HepG2 (cell line): ENCODE measurements around the gene RAB23. TPM values are rescaled to one million over a fixed set of nuclear protein-coding genes. Genes with fewer than 3 reads are reported as not detected.

ENCODE experiments used
- CENPT ChIP-seq: sonication (generic); formaldehyde crosslinking; IDR thresholded peaks from 2 replicates; pipeline ENCODE4 v1.8.0; 2022; ENCODE audit warnings: low read depth, mild to moderate bottlenecking, moderate library complexity, missing genetic modification reagents
- MTA3 ChIP-seq: sonication (generic); formaldehyde crosslinking; IDR thresholded peaks from 2 replicates; pipeline ENCODE4 v1.4.0; 2020; ENCODE audit warnings: missing genetic modification reagents
- PAF1 ChIP-seq: IDR thresholded peaks from 2 replicates; pipeline ENCODE4 v1.6.1; 2016; ENCODE audit warnings: missing genetic modification reagents, missing compliant biosample characterization
- RCOR2 ChIP-seq: IDR thresholded peaks from 2 replicates; pipeline ENCODE4 v1.6.1; 2016; ENCODE audit warnings: missing biosample characterization, missing genetic modification reagents
- TOPORS ChIP-seq: sonication (generic); formaldehyde crosslinking; IDR thresholded peaks from 2 replicates; pipeline ENCODE4 v1.8.0; 2023; ENCODE audit warnings: mild to moderate bottlenecking, missing genetic modification reagents
- ZIK1 ChIP-seq: sonication (generic); formaldehyde crosslinking; IDR thresholded peaks from 2 replicates; pipeline ENCODE4 v1.5.0; 2020; ENCODE audit warnings: mild to moderate bottlenecking, low read depth, missing genetic modification reagents, borderline replicate concordance
- polyA plus RNA-seq, 8 experiments: library from polyadenylated mRNA; depleted of rRNA in 3 of 8; stranded (reverse) in 7 of 8; unstranded in 1 of 8; fragments of >200 nt; fragmentation: Illumina TruSeq in 4 of 8; extraction: Trizol in 4 of 8; gene quantifications; 2 replicates each; pipeline versions ENCODE4 v1.2.1 to v1.2.3, GENCODE V29; 2011 to 2016; ENCODE audit warnings: low read depth in 4 of 8, missing spikeins in 1 of 8, mixed read lengths in 1 of 8; ENCODE audit not compliant: insufficient read depth in 1 of 8
- total RNA-seq, 5 experiments: library from RNA; depleted of rRNA; stranded (reverse); fragments of >200 nt; fragmentation: Illumina TruSeq; extraction: Trizol; gene quantifications; 2 replicates each; pipeline ENCODE4 v1.2.3, GENCODE V29; 2016; ENCODE audit warnings: low read depth in 1 of 5
- TF ChIP-seq, protein P1 (sequence below): sonication (generic); formaldehyde crosslinking; IDR thresholded peaks from 2 replicates; pipeline ENCODE4 v1.8.1; 2022; ENCODE audit warnings: low read depth, mild to moderate bottlenecking, missing genetic modification reagents
- TF ChIP-seq, protein P2 (sequence below): sonication (generic); formaldehyde crosslinking; IDR thresholded peaks from 2 replicates; pipeline ENCODE4 v1.4.0; 2020; ENCODE audit warnings: missing genetic modification reagents, borderline replicate concordance

RAB23 gene
- total and polyA plus RNA-seq, 2 of the 13 experiments (the other 11 are each of a cell fraction or from before 2014, with no cell fraction given) = 5.5 to 16.4 TPM

DNA sequence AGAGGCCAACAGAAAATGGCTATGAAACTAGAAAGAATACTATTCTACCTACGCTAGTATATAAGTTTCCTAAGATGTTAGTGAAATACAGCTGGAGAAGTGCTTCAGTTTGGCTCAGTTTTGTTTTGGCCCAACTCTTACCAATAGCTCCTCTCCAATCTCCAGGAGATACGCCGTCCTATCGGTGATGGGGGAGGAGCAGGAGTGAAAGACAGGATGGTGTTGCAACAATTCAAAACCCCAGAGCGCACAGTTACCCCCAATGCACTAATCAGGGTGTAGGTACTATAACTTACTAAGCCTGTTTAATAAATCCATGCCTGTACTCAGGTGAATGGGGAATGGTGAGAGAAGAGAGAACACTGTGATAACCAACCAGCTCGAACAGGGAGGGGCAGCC, 24.2 kb upstream of the RAB23 start (continued):
- TF ChIP-seq, protein P1, sequence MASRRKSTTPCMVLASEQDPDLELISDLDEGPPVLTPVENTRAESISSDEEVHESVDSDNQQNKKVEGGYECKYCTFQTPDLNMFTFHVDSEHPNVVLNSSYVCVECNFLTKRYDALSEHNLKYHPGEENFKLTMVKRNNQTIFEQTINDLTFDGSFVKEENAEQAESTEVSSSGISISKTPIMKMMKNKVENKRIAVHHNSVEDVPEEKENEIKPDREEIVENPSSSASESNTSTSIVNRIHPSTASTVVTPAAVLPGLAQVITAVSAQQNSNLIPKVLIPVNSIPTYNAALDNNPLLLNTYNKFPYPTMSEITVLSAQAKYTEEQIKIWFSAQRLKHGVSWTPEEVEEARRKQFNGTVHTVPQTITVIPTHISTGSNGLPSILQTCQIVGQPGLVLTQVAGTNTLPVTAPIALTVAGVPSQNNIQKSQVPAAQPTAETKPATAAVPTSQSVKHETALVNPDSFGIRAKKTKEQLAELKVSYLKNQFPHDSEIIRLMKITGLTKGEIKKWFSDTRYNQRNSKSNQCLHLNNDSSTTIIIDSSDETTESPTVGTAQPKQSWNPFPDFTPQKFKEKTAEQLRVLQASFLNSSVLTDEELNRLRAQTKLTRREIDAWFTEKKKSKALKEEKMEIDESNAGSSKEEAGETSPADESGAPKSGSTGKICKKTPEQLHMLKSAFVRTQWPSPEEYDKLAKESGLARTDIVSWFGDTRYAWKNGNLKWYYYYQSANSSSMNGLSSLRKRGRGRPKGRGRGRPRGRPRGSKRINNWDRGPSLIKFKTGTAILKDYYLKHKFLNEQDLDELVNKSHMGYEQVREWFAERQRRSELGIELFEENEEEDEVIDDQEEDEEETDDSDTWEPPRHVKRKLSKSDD = no peak
- TF ChIP-seq MTA3 (CRISPR knock-in tag) (no peak), TOPORS (CRISPR knock-in tag) (no peak), PAF1 (CRISPR knock-in tag) (no peak), RCOR2 (CRISPR knock-in tag) (no peak), CENPT (CRISPR knock-in tag) (no peak), ZIK1 (CRISPR knock-in tag) (no peak)
- TF ChIP-seq, protein P2, sequence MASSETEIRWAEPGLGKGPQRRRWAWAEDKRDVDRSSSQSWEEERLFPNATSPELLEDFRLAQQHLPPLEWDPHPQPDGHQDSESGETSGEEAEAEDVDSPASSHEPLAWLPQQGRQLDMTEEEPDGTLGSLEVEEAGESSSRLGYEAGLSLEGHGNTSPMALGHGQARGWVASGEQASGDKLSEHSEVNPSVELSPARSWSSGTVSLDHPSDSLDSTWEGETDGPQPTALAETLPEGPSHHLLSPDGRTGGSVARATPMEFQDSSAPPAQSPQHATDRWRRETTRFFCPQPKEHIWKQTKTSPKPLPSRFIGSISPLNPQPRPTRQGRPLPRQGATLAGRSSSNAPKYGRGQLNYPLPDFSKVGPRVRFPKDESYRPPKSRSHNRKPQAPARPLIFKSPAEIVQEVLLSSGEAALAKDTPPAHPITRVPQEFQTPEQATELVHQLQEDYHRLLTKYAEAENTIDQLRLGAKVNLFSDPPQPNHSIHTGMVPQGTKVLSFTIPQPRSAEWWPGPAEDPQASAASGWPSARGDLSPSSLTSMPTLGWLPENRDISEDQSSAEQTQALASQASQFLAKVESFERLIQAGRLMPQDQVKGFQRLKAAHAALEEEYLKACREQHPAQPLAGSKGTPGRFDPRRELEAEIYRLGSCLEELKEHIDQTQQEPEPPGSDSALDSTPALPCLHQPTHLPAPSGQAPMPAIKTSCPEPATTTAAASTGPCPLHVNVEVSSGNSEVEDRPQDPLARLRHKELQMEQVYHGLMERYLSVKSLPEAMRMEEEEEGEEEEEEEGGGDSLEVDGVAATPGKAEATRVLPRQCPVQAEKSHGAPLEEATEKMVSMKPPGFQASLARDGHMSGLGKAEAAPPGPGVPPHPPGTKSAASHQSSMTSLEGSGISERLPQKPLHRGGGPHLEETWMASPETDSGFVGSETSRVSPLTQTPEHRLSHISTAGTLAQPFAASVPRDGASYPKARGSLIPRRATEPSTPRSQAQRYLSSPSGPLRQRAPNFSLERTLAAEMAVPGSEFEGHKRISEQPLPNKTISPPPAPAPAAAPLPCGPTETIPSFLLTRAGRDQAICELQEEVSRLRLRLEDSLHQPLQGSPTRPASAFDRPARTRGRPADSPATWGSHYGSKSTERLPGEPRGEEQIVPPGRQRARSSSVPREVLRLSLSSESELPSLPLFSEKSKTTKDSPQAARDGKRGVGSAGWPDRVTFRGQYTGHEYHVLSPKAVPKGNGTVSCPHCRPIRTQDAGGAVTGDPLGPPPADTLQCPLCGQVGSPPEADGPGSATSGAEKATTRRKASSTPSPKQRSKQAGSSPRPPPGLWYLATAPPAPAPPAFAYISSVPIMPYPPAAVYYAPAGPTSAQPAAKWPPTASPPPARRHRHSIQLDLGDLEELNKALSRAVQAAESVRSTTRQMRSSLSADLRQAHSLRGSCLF = no peak
